Measurements from ENCODE around the gene SLC7A6.

- TF ChIP-seq MEF2A (IDR thresholded peaks at IDR 0.05; ENCODE audit: insufficient read depth, low read depth, low read length) = no peak
- TF ChIP-seq CTCF (IDR thresholded peaks at IDR 0.05 in 2 of 3, conservative IDR thresholded peaks at IDR 0.05 in 1 of 3; ENCODE audit: control insufficient read depth in 2 of 3, extremely low read depth in 1 of 3, insufficient read depth in 1 of 3, low read depth in 3 of 3, low read length in 3 of 3) = no peak
- TF ChIP-seq USF1 (IDR thresholded peaks at IDR 0.05; ENCODE audit: borderline replicate concordance, extremely low read length, insufficient read depth, low read depth, low read length) = no peak
- no peak for TF ChIP-seq NFYA (IDR thresholded peaks at IDR 0.05; ENCODE audit: borderline replicate concordance, low read depth, low read length)
- no peak for TF ChIP-seq EP300 (IDR thresholded peaks at IDR 0.05; ENCODE audit: borderline replicate concordance in 1 of 2, control insufficient read depth in 1 of 2, low read depth in 2 of 2, low read length in 2 of 2)
- TF ChIP-seq FOXM1 (IDR thresholded peaks at IDR 0.05; ENCODE audit: low read depth, low read length) = no peak
- no peak for TF ChIP-seq PKNOX1 (IDR thresholded peaks at IDR 0.05)
Measured at GRCh38 chr16:68289202-68289601, 24.9 kb downstream of the SLC7A6 start.

All from GM12878 (cell line).